Fibroblast of lung (primary cell): ENCODE data around the gene BCCIP.

Experiments used
- EZH2 ChIP-seq: IDR thresholded peaks from 2 replicates; pipeline ENCODE4 v1.5.1; 2012; ENCODE audit warnings: low read length, control low read depth, mild to moderate bottlenecking; ENCODE audit errors: missing control alignments
- TF ChIP-seq, protein P1 (sequence below), 2 donors: IDR thresholded peaks in 1 of 2; conservative IDR thresholded peaks in 1 of 2; 1 replicate in 1 of 2; 2 replicates in 1 of 2; pipeline ENCODE4 v1.5.1; 2011 to 2012; ENCODE audit warnings: low read length in 2 of 2, control low read depth in 1 of 2, inconsistent platforms in 1 of 2, low read depth in 1 of 2, mild to moderate bottlenecking in 1 of 2

DNA sequence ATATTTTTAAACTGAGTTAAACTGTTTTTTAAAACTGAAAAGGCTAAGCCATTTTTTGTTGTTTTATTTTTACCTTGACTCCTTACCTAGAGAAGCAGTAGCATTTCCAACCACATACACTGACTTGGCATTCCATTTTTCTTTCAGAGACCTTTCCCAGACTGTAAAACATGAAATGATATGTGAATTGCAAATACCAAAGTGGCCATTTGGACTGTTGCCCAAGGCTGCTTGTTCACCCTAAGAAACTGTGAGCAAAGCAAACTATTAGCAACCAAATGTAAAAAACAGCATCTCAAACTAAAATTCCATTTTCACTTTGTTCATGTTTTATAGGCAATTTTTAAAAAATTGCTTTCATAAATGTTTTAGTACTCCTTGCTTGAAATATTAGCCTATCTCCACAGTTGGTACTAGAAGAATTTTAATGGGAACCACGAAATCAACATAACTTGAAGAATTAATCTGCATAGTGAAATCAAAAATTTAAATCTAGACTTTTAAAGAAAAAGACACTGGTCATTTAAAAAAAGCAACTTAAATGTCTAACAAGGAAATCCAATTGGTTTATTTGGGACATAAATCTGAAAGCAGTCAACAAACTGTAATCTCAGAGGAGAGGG lies 11.1 kb upstream of the BCCIP start:
- TF ChIP-seq, protein P1, sequence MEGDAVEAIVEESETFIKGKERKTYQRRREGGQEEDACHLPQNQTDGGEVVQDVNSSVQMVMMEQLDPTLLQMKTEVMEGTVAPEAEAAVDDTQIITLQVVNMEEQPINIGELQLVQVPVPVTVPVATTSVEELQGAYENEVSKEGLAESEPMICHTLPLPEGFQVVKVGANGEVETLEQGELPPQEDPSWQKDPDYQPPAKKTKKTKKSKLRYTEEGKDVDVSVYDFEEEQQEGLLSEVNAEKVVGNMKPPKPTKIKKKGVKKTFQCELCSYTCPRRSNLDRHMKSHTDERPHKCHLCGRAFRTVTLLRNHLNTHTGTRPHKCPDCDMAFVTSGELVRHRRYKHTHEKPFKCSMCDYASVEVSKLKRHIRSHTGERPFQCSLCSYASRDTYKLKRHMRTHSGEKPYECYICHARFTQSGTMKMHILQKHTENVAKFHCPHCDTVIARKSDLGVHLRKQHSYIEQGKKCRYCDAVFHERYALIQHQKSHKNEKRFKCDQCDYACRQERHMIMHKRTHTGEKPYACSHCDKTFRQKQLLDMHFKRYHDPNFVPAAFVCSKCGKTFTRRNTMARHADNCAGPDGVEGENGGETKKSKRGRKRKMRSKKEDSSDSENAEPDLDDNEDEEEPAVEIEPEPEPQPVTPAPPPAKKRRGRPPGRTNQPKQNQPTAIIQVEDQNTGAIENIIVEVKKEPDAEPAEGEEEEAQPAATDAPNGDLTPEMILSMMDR (conservative IDR thresholded peaks at IDR 0.05 in 1 of 2, IDR thresholded peaks at IDR 0.05 in 1 of 2; ENCODE audit: low read depth in 1 of 2, low read length in 2 of 2): no peak
- TF ChIP-seq EZH2: no peak
